ENCODE data around the gene PAK5.

- no peak for TF ChIP-seq EP300 (IDR thresholded peaks at IDR 0.05)
- TF ChIP-seq CTCF (IDR thresholded peaks at IDR 0.05), result no peak
Measured at GRCh38 chr20:9616455-9616805, 222.4 kb downstream of the PAK5 start.
